ENCODE measurements around the gene RAPGEF4. TPM values are rescaled to one million over a fixed set of nuclear protein-coding genes. Genes with fewer than 3 reads are reported as not detected.
A peak's percentile ranks its signal among the peaks of the same experiment; 100 is the strongest.

Gene RAPGEF4
- total RNA-seq, 4 donors from 2014 or later, result 16.1 to 26.2 (median 21.3) TPM

DNA sequence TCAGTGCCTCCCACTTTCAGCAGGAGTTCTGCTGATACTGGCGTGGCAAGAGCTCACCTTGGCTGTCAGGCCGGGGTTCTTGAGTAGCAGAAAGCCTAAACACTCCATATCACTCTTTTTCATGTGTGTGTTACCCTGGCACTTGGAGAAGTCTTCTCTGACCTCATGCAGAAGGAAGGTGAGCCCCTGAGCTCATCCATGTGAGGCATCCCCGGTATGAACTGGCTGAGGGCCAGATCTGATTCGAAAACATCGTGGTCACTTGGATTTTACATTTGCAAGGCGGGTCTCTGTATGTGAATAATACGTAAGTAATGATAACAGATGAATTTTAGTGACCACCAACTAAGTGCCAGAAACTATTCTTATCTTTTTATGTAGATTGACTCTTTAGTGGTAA, 93.6 kb downstream of the RAPGEF4 start:
- TF ChIP-seq, protein P1, sequence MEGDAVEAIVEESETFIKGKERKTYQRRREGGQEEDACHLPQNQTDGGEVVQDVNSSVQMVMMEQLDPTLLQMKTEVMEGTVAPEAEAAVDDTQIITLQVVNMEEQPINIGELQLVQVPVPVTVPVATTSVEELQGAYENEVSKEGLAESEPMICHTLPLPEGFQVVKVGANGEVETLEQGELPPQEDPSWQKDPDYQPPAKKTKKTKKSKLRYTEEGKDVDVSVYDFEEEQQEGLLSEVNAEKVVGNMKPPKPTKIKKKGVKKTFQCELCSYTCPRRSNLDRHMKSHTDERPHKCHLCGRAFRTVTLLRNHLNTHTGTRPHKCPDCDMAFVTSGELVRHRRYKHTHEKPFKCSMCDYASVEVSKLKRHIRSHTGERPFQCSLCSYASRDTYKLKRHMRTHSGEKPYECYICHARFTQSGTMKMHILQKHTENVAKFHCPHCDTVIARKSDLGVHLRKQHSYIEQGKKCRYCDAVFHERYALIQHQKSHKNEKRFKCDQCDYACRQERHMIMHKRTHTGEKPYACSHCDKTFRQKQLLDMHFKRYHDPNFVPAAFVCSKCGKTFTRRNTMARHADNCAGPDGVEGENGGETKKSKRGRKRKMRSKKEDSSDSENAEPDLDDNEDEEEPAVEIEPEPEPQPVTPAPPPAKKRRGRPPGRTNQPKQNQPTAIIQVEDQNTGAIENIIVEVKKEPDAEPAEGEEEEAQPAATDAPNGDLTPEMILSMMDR (IDR thresholded peaks at IDR 0.05), result no peak
- TF ChIP-seq POLR2A (IDR thresholded peaks at IDR 0.05), result no peak
- DNase-seq, result no peak
- Histone ChIP-seq H3K9me3 (no peaks in the 10 kb centered on the region), H3K27me3 (no peaks in the 10 kb centered on the region), H3K36me3 (no peaks in the 10 kb centered on the region), H3K27ac (no peak overlapping the region), H3K4me1 (no peaks in the 10 kb centered on the region), H3K4me3 (no peak overlapping the region)
- intact Hi-C loops (cut with DNase I; ENCODE audit: low total_unique reads), result no loop called here

DNA sequence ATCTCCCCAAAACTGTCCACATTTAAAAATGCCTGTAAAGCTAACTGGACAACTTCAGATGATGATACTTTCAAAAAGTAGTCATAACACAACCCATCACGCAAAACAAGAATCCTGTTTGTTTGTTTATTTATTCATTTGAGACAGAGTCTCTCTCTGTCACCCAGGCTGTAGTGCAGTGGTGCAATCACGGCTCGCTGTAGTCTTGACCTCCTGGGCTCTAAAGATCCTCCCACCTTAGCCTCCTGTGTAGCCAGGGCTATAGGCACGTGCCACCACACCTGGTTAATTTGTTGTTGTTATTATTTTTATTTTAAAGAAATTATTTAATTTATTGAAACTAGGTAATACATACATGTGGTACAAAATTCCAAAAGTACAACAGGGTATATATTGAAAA, 94.8 kb downstream of the RAPGEF4 start:
- no peak overlapping the region for H3K4me3 ChIP-seq
- no peaks in the 10 kb centered on the region for H3K9me3 ChIP-seq
- no peak overlapping the region for H3K27ac ChIP-seq
- TF ChIP-seq, protein P1 (IDR thresholded peaks at IDR 0.05), result no peak
- no peak for TF ChIP-seq POLR2A (IDR thresholded peaks at IDR 0.05)
- H3K27me3 ChIP-seq, result no peaks in the 10 kb centered on the region
- no peaks in the 10 kb centered on the region for H3K4me1 ChIP-seq
- no peaks in the 10 kb centered on the region for H3K36me3 ChIP-seq
- no peak for DNase-seq
- intact Hi-C loops (cut with DNase I; ENCODE audit: low total_unique reads), result no loop called here

DNA sequence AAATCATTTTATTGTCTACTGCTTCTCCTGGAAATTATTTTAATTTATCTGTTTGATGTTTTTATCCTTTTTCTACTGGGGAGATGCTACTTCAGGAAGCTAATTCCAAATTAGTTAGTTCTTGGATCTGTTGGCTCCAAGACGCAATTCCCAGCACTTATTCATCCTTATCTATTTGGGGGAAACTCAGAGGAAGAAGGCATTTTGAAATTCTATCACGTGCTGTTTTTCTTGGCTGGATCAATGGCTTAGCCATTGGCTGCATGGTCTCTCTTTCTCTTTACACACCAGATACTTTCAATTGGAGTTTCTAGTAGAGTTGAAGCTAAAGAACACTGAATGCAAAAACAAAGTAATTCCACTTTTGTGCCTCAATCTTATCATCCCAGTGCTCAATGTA, 98.3 kb downstream of the RAPGEF4 start:
- TF ChIP-seq POLR2A (IDR thresholded peaks at IDR 0.05), result no peak
- TF ChIP-seq, protein P1 (IDR thresholded peaks at IDR 0.05), result no peak
- no peaks in the 10 kb centered on the region for H3K9me3 ChIP-seq
- no peaks in the 10 kb centered on the region for H3K36me3 ChIP-seq
- no peaks in the 10 kb centered on the region for H3K27me3 ChIP-seq
- no peak for DNase-seq
- intact Hi-C loops (cut with DNase I; ENCODE audit: low total_unique reads), result no loop called here
- peak overlapping the region in 1 of 2 donors; percentile 10 for H3K27ac ChIP-seq
- no peaks in the 10 kb centered on the region for H3K4me1 ChIP-seq
- H3K4me3 ChIP-seq, result no peak overlapping the region

DNA sequence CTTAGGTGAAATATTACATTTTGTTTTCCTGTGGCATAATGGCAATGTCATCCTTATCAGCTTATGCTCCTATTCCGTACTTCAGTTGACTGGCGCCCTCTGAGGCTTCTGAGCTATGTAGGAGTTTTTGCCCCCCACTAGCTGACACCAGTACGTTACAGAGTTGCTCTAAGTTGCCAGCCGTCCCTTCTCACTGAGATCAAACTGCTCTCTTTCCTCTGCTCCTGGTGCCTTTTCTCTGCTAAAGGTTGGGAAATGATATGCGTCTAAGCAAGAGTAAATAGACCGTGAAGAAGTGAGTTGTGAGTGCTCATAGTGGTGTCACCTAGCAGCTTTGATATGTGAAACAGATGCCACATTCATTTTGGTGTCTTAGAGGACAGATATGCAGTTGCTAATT, 99.2 kb downstream of the RAPGEF4 start:
- no peak for DNase-seq
- Histone ChIP-seq H3K27me3 (no peaks in the 10 kb centered on the region), H3K4me3 (no peak overlapping the region), H3K36me3 (no peaks in the 10 kb centered on the region), H3K27ac (no peak overlapping the region), H3K4me1 (no peaks in the 10 kb centered on the region), H3K9me3 (no peaks in the 10 kb centered on the region)
- TF ChIP-seq, protein P1 (IDR thresholded peaks at IDR 0.05), result no peak
- no peak for TF ChIP-seq POLR2A (IDR thresholded peaks at IDR 0.05)
- intact Hi-C loops (cut with DNase I; ENCODE audit: low total_unique reads), result no loop called here

DNA sequence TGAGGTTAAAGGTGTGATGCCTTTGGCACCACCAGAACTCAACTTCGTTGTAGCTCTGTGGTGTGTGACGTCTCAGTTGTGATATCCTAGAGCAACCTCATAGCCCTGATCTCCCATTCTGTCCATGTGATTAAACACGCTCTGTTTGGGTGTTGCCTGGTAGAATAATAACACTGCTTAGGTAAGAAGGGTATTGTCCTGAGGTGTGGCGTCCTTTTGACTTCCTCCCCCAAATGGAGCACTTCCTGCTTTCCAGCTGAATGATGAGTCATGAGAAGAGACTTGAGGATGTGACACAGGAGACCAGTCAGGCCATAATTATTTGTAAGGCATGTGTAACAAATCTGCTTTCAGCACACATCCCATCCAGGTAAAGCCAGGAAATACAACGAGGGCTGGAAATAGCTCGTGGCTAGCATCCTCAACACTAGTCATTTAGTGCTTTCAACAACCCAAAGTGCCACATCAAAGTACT, 100.7 kb downstream of the RAPGEF4 start:
- no peak for TF ChIP-seq POLR2A (IDR thresholded peaks at IDR 0.05)
- TF ChIP-seq, protein P1 (IDR thresholded peaks at IDR 0.05), result no peak
- no peaks in the 10 kb centered on the region for H3K4me1 ChIP-seq
- no peak overlapping the region for H3K4me3 ChIP-seq
- H3K9me3 ChIP-seq, result no peaks in the 10 kb centered on the region
- peak in 1 of 2 donors; percentile 50 for DNase-seq
- no peaks in the 10 kb centered on the region for H3K36me3 ChIP-seq
- intact Hi-C loops (cut with DNase I; ENCODE audit: low total_unique reads), result no loop called here
- H3K27me3 ChIP-seq, result no peaks in the 10 kb centered on the region
- peak overlapping the region in 1 of 2 donors; percentile 52 for H3K27ac ChIP-seq
